HepG2 (cell line): ENCODE results near the gene MORN5. TPM values are rescaled to one million over a fixed set of nuclear protein-coding genes. Genes with fewer than 3 reads are reported as not detected.

Source experiments
- ASH2L ChIP-seq: fragments of 300-600, 200-600 bp; sonication (generic); IDR thresholded peaks from 2 replicates; pipeline ENCODE4 v1.7.0; 2017; ENCODE audit warnings: low read depth, mild to moderate bottlenecking, moderate library complexity, mixed read lengths, low read length; ENCODE audit not compliant: insufficient read length
- EEA1 ChIP-seq: sonication (generic); formaldehyde crosslinking; IDR thresholded peaks from 2 replicates; pipeline ENCODE4 v1.5.1; 2020; ENCODE audit warnings: mild to moderate bottlenecking, missing genetic modification reagents, borderline replicate concordance
- ETV5 ChIP-seq: IDR thresholded peaks from 2 replicates; pipeline ENCODE4 v1.6.1; 2018; ENCODE audit warnings: missing biosample characterization, missing genetic modification reagents, inconsistent platforms, borderline replicate concordance
- FOXC1 ChIP-seq: sonication (generic); formaldehyde crosslinking; IDR thresholded peaks from 2 replicates; pipeline ENCODE4 v1.8.0; 2022; ENCODE audit warnings: mild to moderate bottlenecking, missing genetic modification reagents, borderline replicate concordance
- GATAD1 ChIP-seq: IDR thresholded peaks from 2 replicates; pipeline ENCODE4 v1.6.1; 2016; ENCODE audit warnings: missing genetic modification reagents, missing compliant biosample characterization
- HNRNPK ChIP-seq: fragments of 200-400 bp; formaldehyde crosslinking; IDR thresholded peaks from 2 replicates; pipeline ENCODE4 v1.6.1; 2018; ENCODE audit warnings: low read length, low read depth, moderate library complexity, mild to moderate bottlenecking; ENCODE audit not compliant: poor library complexity, severe bottlenecking
- MEIS2 ChIP-seq: sonication (generic); formaldehyde crosslinking; IDR thresholded peaks from 2 replicates; pipeline ENCODE4 v1.9.0; 2021; ENCODE audit warnings: mild to moderate bottlenecking, missing genetic modification reagents
- PAWR ChIP-seq: sonication (generic); formaldehyde crosslinking; IDR thresholded peaks from 2 replicates; pipeline ENCODE4 v1.4.0; 2020; ENCODE audit warnings: missing genetic modification reagents, mild to moderate bottlenecking, borderline replicate concordance
- SAP130 ChIP-seq: IDR thresholded peaks from 2 replicates; pipeline ENCODE4 v1.6.1; 2016; ENCODE audit warnings: low read depth
- SATB2 ChIP-seq: sonication (generic); formaldehyde crosslinking; IDR thresholded peaks from 2 replicates; pipeline ENCODE4 v1.5.0; 2020; ENCODE audit warnings: missing genetic modification reagents
- SRSF9 ChIP-seq: fragments of 200-400 bp; formaldehyde crosslinking; IDR thresholded peaks from 2 replicates; pipeline ENCODE4 v1.6.1; 2018; ENCODE audit warnings: borderline replicate concordance, mild to moderate bottlenecking, low read depth, low read length; ENCODE audit not compliant: insufficient read depth, poor library complexity, severe bottlenecking
- ZNF138 ChIP-seq: sonication (generic); formaldehyde crosslinking; IDR thresholded peaks from 2 replicates; pipeline ENCODE4 v1.5.0; 2020; ENCODE audit warnings: mild to moderate bottlenecking, low read depth, missing genetic modification reagents
- ZNF337 ChIP-seq: sonication (generic); formaldehyde crosslinking; IDR thresholded peaks from 2 replicates; pipeline ENCODE4 v1.5.1; 2020; ENCODE audit warnings: missing genetic modification reagents, low read depth, mild to moderate bottlenecking, borderline replicate concordance
- ZNF430 ChIP-seq: sonication (generic); formaldehyde crosslinking; IDR thresholded peaks from 2 replicates; pipeline ENCODE4 v1.9.0; 2021; ENCODE audit warnings: mild to moderate bottlenecking, missing genetic modification reagents
- ZNF703 ChIP-seq: sonication (generic); formaldehyde crosslinking; IDR thresholded peaks from 2 replicates; pipeline ENCODE4 v1.5.1; 2020; ENCODE audit warnings: missing genetic modification reagents, mild to moderate bottlenecking, moderate library complexity, borderline replicate concordance
- ZNF768 ChIP-seq: sonication (generic); formaldehyde crosslinking; IDR thresholded peaks from 2 replicates; pipeline ENCODE4 v1.4.0; 2020; ENCODE audit warnings: missing genetic modification reagents
- ZSCAN21 ChIP-seq: sonication (generic); formaldehyde crosslinking; IDR thresholded peaks from 2 replicates; pipeline ENCODE4 v1.8.0; 2022; ENCODE audit warnings: mild to moderate bottlenecking, missing genetic modification reagents, moderate library complexity, borderline replicate concordance
- polyA plus RNA-seq, 8 experiments: library from polyadenylated mRNA; depleted of rRNA in 3 of 8; stranded (reverse) in 7 of 8; unstranded in 1 of 8; fragments of >200 nt; fragmentation: Illumina TruSeq in 4 of 8; extraction: Trizol in 4 of 8; gene quantifications; 2 replicates each; pipeline versions ENCODE4 v1.2.1 to v1.2.3, GENCODE V29; 2011 to 2016; ENCODE audit warnings: low read depth in 4 of 8, missing spikeins in 1 of 8, mixed read lengths in 1 of 8; ENCODE audit not compliant: insufficient read depth in 1 of 8
- total RNA-seq, 5 experiments: library from RNA; depleted of rRNA; stranded (reverse); fragments of >200 nt; fragmentation: Illumina TruSeq; extraction: Trizol; gene quantifications; 2 replicates each; pipeline ENCODE4 v1.2.3, GENCODE V29; 2016; ENCODE audit warnings: low read depth in 1 of 5
- TF ChIP-seq, protein P1 (sequence below): sonication (generic); formaldehyde crosslinking; IDR thresholded peaks from 2 replicates; pipeline ENCODE4 v1.8.0; 2022; ENCODE audit warnings: mild to moderate bottlenecking, missing genetic modification reagents, moderate library complexity
- TF ChIP-seq, protein P2 (sequence below): sonication (generic); formaldehyde crosslinking; IDR thresholded peaks from 2 replicates; pipeline ENCODE4 v1.8.1; 2022; ENCODE audit warnings: mild to moderate bottlenecking, missing genetic modification reagents
- TF ChIP-seq, protein P3 (sequence below): IDR thresholded peaks from 2 replicates; pipeline ENCODE4 v1.6.1; 2016; ENCODE audit warnings: low read depth, missing genetic modification reagents, missing compliant biosample characterization

Gene MORN5
- total and polyA plus RNA-seq, 2 of the 13 experiments (the other 11 are each of a cell fraction or from before 2014, with no cell fraction given), result not detected

DNA sequence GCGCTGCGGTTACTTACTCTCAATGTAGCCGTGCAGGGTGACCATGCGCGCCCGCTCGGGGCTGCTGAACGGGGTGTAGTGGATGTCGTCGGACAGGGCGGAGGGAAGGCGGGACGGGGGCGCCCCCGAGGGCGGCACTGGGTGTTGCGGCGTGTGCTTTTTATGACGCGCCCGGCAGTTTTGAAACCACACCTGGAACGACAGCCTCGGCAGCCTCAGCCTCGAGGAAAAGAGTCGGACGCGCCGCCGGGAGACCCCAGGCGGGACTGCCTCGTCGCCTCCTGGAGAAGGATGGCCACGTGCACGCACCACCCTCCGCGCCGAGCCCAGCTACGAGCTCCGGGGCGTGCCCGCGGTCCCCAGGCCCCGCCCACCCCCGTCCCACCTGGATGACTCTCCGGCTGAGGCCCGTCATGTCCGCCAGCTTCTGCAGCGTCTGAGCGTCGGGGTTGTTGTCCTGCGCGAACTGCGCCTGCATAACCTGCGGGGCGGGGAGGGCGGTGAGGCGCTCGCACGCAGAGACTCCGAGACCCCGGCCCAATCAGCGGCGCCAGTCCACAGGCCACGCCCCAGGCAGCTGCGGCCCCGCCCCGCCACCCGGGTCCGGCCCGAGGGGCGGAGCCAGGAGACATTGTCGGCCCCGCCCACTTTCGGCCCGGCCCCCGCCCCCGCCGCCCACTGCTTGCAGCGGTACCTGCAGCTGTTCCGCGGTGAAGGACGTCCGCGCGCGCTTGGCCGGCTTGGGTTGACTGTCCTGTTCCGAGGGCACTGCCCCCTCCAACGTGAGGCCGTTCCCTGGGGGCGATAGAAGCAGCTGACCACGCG, 54.1 kb downstream of the MORN5 start (continued):
- TF ChIP-seq ASH2L, result no peak
- 0 out of 2 replicates have a peak, but pooled peaks have one; percentile 51 for TF ChIP-seq ZNF337 (CRISPR knock-in tag)
- peak; percentile 30; the same call in 1 of the 2 replicates for TF ChIP-seq FOXC1 (CRISPR knock-in tag)
- peak; percentile 75; the same call in 1 of the 2 replicates for TF ChIP-seq SATB2
- TF ChIP-seq PAWR (CRISPR knock-in tag), result no peak
- TF ChIP-seq ZNF703 (CRISPR knock-in tag), result no peak
- TF ChIP-seq SRSF9, result no peak
- TF ChIP-seq ETV5, result 0 out of 2 replicates have a peak, but pooled peaks have one; percentile 18
- TF ChIP-seq HNRNPK, result no peak
- TF ChIP-seq EEA1 (CRISPR knock-in tag), result no peak
- TF ChIP-seq, protein P1, sequence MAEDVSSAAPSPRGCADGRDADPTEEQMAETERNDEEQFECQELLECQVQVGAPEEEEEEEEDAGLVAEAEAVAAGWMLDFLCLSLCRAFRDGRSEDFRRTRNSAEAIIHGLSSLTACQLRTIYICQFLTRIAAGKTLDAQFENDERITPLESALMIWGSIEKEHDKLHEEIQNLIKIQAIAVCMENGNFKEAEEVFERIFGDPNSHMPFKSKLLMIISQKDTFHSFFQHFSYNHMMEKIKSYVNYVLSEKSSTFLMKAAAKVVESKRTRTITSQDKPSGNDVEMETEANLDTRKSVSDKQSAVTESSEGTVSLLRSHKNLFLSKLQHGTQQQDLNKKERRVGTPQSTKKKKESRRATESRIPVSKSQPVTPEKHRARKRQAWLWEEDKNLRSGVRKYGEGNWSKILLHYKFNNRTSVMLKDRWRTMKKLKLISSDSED (CRISPR knock-in tag), result no peak
- no peak for TF ChIP-seq GATAD1 (CRISPR knock-in tag)
- TF ChIP-seq, protein P2, sequence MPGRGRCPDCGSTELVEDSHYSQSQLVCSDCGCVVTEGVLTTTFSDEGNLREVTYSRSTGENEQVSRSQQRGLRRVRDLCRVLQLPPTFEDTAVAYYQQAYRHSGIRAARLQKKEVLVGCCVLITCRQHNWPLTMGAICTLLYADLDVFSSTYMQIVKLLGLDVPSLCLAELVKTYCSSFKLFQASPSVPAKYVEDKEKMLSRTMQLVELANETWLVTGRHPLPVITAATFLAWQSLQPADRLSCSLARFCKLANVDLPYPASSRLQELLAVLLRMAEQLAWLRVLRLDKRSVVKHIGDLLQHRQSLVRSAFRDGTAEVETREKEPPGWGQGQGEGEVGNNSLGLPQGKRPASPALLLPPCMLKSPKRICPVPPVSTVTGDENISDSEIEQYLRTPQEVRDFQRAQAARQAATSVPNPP (CRISPR knock-in tag), result no peak
- TF ChIP-seq ZNF138 (CRISPR knock-in tag), result no peak
- TF ChIP-seq SAP130 (CRISPR knock-in tag), result peak; percentile 21; the same call in 1 of the 2 replicates
- TF ChIP-seq ZSCAN21, result peak; percentile 69; the same call in 1 of the 2 replicates
- TF ChIP-seq MEIS2, result peak; percentile 63; the same call in 1 of the 2 replicates
- peak; percentile 34; the same call in 1 of the 2 replicates for TF ChIP-seq ZNF430 (CRISPR knock-in tag)
- peak; percentile 54; the same call in 1 of the 2 replicates for TF ChIP-seq ZNF768
- TF ChIP-seq, protein P3, sequence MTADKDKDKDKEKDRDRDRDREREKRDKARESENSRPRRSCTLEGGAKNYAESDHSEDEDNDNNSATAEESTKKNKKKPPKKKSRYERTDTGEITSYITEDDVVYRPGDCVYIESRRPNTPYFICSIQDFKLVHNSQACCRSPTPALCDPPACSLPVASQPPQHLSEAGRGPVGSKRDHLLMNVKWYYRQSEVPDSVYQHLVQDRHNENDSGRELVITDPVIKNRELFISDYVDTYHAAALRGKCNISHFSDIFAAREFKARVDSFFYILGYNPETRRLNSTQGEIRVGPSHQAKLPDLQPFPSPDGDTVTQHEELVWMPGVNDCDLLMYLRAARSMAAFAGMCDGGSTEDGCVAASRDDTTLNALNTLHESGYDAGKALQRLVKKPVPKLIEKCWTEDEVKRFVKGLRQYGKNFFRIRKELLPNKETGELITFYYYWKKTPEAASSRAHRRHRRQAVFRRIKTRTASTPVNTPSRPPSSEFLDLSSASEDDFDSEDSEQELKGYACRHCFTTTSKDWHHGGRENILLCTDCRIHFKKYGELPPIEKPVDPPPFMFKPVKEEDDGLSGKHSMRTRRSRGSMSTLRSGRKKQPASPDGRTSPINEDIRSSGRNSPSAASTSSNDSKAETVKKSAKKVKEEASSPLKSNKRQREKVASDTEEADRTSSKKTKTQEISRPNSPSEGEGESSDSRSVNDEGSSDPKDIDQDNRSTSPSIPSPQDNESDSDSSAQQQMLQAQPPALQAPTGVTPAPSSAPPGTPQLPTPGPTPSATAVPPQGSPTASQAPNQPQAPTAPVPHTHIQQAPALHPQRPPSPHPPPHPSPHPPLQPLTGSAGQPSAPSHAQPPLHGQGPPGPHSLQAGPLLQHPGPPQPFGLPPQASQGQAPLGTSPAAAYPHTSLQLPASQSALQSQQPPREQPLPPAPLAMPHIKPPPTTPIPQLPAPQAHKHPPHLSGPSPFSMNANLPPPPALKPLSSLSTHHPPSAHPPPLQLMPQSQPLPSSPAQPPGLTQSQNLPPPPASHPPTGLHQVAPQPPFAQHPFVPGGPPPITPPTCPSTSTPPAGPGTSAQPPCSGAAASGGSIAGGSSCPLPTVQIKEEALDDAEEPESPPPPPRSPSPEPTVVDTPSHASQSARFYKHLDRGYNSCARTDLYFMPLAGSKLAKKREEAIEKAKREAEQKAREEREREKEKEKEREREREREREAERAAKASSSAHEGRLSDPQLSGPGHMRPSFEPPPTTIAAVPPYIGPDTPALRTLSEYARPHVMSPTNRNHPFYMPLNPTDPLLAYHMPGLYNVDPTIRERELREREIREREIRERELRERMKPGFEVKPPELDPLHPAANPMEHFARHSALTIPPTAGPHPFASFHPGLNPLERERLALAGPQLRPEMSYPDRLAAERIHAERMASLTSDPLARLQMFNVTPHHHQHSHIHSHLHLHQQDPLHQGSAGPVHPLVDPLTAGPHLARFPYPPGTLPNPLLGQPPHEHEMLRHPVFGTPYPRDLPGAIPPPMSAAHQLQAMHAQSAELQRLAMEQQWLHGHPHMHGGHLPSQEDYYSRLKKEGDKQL, result no peak
